NCI-H526 treated with DMSO at 0.1 percent for 48 hours (cell line): ENCODE results near the gene PSPN.
"Not testable (repeated sequence)": the region's sequence is repeated elsewhere in the genome, so short reads cannot be mapped to it uniquely, and the experiment has no call there.

ENCODE experiments used
- DNase-seq: peaks from one replicate; lab custom pipeline; 2025; lab: John Stamatoyannopoulos, UW

The PSPN gene

DNA sequence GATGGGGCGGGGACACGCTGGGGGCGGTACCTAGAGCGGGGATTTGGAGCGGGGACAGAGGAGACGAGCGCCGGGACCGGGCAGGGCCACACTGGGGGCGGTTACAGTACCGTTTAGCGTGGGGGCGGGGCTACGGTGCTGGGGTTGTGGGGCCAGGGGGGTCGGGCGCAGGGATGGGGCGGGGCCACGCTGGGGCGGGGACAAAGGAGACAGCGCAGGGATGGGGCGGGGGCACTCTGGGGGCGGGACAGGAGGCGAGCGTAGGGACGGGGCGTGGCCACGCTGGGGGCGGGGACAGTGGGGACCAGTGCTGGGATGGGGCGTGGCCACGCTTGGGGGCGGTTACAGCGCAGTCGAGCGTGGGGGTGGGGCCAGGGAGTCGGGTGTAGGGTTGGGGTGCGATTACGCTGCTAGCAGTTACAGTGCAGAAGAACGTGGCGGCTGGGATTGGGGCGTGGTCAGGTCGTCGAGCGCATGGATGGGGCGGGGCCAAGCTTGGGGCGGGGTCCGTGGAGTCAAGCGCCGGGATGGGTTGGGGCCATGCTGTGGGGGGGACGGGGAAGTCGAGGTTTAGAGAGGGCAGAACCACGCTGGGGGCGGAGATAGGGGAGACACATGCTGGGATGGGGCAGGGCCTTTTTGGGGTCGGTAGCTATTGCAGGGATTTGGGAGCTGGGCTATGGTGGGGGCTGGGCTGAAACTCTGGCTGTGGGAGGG is 2.5 kb downstream of the PSPN start:
- DNase-seq: peak; percentile 73

DNA sequence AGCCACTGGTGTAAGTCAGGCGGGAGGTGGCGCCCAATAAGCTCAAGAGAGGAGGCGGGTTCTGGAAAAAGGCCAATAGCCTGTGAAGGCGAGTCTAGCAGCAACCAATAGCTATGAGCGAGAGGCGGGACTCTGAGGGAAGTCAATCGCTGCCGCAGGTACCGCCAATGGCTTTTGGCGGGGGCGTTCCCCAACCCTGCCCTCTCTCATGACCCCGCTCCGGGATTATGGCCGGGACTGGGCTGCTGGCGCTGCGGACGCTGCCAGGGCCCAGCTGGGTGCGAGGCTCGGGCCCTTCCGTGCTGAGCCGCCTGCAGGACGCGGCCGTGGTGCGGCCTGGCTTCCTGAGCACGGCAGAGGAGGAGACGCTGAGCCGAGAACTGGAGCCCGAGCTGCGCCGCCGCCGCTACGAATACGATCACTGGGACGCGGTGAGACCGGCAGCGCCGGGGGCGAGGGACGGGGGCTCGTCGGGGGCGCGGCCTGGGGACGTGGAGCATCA is 3.1 kb downstream of the PSPN start, which contains the start of gene ALKBH7:
Gene ALKBH7, plus strand, starts transcription at position 201 of the 502 bp plus-strand sequence. Its CDS starts 27 bp downstream, at position 228.
- peak; percentile 94 for DNase-seq

DNA sequence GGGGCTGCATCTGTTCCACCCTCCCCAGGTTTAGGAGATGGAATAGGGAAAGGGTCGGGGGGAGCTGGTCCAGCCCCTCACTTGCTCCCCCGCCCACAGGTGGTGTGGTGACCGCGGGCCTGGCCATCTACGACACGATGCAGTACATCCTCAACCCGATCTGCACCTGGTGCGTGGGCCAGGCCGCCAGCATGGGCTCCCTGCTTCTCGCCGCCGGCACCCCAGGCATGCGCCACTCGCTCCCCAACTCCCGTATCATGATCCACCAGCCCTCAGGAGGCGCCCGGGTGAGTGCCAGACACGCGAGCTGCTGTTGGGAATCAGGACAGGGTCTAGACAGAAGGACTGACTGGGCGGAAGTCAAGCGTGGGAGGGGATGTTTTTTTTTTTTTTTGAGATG is 11.4 kb downstream of the PSPN start:
- DNase-seq: no peak

DNA sequence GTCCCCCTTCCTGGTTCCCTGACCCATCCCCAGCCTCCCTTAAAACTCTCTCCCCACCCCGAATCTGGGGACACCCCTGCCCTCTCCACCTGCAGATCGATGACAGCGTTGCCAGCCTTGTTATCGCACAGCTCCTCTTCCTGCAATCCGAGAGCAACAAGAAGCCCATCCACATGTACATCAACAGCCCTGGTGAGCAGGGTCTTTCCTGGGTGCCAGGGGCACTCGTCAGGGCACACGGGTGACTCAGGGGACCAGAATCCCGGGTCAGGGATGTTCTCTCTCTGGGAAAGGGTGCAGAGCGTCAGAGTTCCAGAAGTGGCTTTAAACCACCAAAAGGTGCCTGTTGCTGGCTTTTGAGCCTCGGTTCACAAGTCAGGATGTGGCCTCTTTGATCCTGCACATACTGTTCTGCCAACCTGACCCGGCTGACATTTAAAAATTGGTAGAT is 13.4 kb downstream of the PSPN start:
- DNase-seq: no peak

DNA sequence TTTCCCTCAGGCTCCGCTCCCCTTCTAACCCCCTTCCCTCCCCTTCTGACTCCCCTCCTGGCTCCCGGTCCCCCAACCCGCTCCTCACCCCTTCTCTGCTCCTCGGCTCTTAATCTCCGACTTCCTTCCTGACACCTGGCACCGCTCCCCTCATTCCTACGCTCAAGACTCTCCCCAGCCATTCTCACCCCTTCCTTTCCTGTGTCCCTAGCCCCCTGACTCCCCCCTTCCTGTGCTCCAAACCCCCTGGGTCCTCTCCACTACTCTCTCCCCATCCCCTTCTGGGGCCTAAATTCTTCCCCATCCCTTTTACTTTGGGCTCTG is 13.7 kb downstream of the PSPN start:
- no peak for DNase-seq

DNA sequence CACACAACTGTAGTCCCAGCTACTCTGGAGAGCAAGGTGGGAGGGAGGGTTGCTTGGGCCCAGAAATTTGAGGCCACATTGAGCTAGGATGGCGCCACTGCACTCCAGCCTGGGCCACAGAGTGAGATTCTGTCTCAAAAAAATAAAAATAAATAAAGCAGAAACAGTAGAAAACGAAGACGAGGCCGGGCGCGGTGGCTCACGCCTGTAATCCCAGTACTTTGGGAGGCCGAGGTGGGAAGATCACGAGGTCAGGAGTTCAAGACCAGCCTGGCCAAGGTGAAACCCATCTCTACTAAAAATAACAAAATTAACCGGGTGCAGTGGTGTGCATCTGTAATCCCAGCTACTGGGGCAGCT is 14.9 kb downstream of the PSPN start:
- not testable (repeated sequence) for DNase-seq

DNA sequence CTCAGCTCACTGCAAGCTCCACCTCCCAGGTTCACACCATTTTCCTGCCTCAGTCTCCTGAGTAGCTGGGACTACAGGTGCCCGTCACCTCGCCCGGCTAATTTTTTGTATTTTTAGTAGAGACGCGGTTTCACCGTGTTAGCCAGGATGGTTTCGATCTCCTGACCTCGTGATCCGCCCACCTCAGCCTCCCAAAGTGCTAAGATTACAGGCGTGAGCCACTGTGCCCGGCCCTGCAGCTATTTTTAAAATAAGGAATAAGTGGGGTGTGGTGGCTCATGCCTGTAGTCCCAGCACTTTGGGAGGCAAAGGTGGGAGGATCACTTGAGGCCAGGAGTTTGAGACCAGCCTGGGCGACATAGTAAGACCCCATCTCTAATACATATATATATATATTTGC is 15.3 kb downstream of the PSPN start:
- DNase-seq: not testable (repeated sequence)

DNA sequence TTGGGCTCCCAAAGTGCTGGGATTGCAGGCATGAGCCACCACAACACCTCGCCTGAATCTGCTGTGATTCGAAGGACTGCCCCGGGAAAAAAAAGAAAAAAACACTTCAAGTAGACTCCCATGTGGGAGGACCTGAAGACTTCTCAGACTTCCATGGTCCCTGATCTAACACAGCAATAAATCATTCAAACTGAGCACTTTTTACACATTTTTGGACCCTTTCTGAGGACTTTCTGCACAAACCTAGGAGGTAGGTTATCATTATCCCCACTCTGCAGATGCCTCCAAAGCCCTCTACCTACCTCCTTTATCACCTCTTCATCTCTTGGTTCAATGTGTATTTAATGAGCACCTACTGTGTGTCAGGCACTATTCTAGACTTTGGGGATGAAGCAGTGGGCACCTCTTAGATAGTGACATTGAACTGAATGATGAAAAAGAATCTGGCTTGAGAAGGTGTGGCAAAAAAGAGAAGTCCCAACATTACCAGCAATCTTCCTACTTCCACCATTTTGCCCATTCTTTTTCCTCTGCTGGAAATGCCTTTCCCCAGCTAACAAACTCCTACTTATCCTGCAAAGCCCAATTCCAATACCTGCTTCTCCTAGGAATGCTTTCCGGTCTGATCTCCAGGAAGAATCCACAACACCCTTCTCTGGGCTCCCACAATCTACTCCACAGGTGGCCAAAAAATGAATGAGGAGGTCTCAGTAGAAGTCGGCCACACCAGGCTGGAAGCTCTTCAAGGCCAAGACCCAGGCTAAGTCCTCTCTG is 16.0 kb downstream of the PSPN start:
- no peak for DNase-seq

DNA sequence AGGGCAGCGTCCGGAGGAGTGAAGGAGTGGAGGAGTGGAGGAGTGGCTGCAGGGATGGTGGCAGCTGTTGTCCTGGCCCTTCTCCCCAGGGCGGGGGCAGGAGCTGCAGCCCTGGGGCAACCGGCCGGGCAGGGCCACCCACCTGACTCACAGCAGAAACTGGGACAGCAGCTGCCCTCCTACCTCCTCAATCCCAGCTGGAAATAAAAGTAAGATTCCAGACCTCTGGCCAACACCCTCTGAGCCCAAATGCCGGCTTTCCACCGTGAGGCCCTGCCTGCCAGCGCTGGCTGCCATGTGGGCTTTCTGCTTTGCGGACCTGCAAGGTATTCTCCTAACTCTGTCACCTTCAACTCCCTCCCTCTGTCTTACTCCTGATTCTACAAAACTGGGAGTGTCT is 17.7 kb downstream of the PSPN start:
- no peak for DNase-seq

DNA sequence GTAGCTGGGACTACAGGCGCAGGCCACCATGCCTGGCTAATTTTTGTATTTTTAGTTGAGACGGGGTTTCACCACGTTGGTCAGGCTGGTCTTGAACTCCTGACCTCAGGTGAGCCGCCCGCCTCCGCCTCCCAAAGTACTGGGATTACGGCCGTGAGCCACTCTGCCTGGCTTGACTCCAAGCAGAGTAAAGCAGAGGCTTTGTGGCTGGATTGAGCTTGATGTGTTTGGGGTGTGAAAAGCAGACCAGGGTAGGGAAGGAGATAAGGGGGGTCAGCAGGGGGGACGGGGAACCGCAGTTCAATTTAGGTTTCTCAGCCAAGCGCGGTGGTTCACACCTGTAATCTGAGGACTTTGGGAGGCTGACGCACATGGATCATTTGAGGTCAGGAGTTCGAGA is 18.6 kb downstream of the PSPN start:
- DNase-seq: no peak

DNA sequence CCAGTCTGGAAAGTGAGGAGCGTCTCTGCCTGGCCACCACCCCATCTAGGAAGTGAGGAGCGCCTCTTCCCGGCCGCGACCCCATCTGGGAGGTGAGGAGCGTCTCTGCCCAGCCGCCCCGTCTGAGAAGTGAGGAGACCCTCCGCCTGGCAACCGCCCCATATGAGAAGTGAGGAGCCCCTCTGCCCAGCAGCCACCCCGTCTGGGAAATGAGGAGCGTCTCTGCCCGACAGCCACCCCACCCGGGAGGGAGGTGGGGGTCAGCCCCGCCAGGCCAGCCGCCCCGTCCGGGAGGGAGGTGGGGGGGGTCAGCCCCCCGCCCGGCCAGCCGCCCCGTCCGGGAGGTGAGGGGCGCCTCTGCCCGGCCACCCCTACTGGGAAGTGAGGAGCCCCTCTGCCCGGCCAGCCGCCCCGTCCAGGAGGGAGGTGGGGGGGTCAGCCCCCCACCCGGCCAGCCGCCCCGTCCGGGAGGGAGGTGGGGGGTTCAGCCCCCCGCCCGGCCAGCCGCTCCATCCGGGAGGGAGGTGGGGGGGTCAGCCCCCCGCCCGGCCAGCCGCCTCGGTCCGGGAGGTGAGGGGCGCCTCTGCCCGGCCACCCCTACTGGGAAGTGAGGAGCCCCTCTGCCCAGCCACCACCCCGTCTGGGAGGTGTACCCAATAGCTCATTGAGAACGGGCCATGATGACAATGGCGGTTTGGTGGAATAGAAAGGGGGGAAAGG is 20.3 kb downstream of the PSPN start:
- not testable (repeated sequence) for DNase-seq

DNA sequence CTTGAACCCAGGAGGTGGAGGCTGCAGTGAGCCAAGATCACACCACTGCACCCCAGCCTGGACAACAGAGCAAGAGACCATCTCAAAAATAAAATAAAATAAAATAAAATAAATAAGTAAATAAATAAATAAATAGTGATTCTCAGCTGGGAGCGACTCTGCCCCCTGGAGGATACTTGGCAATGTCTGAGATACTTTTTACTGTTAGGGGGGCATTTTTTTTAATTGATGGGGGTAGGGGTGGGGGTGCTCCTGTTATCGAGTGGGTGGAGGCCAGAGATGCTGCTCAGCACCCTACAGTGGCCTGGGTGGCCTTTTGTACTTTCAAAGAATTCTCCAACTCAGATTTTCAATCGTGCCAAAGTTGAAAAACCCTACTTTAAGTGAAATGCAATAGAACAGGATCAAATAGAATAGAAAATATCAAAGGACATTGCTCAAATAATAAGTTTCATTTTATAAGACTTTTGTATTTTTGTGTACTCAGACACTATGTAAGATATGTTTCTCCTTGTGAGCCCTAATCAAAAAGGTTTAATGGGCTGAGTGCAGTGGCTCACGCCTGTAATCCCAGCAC is 21.5 kb downstream of the PSPN start:
- no peak for DNase-seq

DNA sequence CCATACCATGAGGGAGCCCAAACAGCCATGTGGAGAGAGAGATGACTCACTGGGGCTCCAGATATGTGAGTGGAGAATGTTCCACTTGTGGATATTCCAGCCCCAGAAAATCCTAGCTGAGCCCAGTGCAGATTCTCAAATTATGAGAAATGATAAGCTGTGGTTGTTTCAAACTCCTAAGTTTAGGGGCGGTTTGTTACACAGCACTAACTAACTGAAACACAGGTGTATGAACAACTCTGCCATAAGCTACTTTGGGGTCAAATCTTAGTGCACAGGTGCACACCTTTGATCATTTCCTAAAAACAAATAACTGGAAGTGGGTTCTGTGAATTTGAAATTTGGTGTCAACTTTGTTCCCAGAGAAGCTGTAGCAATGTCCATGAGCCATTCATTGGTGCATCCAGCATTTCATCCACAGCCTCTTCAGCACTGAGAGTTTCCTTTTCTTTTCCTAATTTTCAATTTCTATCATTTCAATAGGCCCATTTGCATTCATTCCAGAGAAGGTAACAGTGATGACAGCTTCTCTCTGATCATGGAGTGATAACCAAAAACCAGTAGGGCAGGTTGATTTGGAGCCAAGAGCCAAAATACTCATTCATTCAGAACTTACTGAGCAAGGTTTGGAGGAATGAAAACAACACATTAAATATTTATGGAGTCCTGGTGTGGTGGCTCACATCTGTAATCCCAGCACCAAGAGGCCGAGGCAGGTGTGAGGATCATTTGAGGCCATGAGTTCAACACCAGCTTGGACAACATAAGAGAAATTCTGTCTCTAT is 23.2 kb downstream of the PSPN start:
- no peak for DNase-seq

DNA sequence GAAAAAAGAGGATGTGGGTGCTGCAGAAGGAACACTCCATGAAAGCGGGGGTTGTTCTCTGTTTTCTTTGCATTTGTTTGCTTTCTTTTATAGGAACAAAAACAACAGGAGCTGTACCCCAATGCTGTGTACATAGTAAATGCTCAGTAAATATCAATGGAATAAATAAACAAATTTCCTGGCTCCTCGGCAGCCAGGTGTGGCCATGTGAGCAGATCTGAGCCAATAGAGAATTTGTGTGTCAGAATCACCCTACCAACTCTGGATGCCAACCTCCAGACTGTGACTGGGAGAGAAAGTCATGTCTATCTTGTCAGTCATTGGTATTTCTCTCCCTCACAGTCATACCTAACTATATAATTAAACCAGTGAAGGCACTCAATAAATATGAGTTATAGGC is 25.0 kb downstream of the PSPN start:
- DNase-seq: no peak

DNA sequence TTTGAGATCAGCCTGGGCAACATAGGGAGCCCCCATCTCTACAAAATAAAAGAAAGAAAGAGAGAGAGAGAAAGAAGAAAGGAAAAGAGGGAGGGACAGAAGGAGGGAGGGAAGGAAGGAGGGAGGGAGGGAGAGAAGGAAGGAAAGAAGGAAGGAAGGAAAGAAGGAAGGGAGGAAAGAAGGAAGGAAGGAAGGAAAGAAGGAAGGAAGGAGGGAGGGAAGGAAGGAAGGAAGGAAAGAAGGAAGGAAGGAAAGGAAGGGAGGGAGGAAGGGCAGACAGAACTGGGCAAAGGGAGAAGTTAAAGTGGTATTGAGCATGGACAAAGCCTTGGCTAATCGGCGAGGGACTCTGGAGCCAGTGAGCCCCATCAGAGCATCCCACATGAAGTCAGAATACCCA is 26.5 kb downstream of the PSPN start:
- not testable (repeated sequence) for DNase-seq

DNA sequence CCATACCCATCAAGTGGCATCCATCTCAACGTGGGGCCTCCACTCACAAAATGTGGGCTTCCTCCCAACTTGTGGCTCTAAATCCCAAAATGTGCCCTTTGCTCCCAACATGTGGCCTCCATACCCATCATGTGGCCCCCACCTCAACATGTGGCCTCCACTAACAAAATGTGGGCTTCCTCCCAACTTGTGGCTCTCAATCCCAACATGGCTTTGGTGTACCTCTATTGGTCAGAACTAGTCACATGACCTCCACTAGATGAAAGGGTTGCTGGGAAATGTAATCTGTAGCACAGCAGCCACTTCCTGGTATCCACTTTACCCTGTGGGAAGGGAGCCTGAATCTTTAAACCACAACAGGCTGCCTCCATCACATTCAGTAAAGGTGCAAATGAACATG is 32.3 kb downstream of the PSPN start:
- no peak for DNase-seq

DNA sequence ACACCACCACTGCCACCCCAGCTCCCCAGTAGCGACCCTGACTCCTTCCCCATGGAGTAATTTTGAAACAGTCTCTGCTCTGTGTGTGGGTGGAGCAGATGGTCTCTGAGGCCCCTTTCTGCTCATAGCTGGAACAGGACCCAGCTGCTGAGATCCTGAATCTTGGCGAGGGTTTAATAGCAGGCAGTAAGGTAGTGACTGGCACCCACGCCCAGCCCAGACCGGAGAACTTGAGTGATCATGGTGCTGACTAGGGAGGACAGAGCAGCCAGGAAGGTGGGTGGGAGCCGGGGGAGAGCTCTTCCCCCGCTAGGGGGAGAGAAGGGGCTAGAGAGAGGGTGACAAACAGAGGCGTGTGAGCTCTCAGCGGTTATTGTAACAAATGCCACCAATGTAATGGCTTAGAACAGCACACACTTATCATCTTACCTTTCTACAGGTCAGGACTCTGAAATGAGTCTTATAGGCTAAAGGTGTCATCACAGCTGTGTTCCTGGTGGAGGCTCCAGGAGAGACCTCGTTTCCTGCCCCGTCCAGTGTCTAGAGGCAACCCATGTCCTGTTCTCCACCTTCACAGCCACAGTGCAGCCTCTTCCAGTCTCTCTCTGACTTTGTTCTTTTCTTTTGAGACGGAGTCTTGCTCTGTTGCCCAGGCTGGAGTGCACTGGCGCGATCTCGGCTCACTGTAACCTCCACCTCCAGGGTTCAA is 35.1 kb downstream of the PSPN start:
- DNase-seq: no peak

DNA sequence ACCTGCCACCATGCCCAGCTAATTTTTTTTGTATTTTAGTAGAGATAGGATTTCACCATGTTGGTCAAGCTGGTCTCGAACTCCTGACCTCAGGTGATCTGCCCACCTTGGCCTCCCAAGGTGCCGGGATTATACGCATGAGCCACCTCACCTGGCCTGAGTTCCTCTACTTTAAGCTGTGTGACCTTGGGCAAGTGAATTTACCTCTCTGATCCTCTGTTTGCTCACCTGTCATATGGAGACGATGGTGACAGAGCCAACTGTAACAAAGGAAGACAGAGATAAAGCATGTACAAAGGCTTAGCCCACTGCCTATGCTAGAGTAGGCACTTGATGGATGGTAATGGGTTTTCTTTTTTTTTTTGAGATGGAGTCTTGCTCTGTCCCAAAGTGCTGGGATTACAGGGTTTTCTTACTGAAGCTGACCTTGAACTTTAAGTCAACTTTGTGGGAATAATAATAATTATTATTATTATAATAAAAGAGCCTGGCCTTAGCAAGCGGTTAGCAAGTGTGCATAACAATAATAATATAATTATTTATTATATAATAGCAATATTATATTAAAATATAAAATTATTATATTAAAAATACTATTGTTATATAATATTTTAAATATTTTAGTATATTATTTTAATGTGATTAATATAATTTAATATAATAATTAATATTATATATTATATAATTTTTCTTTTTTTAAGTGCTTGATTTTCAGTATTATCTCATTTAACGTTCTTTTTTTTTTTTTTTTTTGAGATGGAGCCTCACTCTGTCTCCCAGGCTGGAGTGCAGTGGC is 41.0 kb downstream of the PSPN start:
- DNase-seq: no peak

DNA sequence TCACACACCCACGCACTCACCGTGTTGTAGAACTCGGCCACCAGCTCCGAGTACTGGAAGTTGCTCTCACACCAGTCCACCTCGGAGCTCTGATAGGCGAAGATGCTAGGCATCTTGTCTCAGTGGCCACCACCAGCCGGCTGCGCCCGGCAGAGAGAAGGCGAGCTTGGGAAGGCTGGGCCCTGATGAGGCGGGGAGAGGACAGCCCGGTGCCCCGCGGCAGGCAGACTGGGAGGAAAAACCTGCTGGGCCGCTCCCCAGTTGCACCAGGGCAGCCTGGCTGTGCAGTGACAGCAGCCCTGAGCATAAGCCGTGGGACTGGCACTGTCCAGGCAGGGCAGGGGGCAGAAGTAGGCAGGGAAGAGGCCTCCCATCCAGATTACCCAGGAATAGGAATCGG is 42.3 kb downstream of the PSPN start, which contains the start of gene ACER1:
Gene ACER1, minus strand, starts transcription at position 174 of the 400 bp plus-strand sequence. Its CDS starts 61 bp downstream, at position 113.
- DNase-seq: no peak

DNA sequence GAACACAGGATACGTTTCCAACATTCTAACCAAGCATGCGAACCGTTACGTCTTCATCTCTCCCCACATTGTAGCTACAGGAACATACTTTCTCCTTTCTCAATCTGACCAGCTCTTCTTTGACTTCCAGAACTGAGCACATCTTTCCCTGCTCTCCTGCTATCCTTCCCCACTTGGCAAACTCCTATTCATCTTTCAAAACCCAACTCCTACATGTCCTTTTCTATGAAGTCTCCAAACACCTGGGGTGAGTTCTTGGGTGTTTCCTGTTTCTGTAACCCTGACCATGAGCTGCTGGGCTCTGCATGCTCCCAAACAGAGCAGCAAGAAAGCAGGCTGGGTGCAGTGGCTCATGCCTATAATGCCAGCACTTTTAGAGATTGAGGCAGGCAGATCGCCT is 48.9 kb downstream of the PSPN start:
- no peak for DNase-seq
